HG02884 (cell line): ENCODE measurements around the gene MRGPRX2.

ENCODE experiments used
- ATAC-seq: cut with Tn5 transposase; IDR thresholded peaks from one replicate; pipeline ENCODE4 v1.9.1; 2021; ENCODE audit warnings: mild to moderate bottlenecking, moderate library complexity; ENCODE audit not compliant: unreplicated experiment

Gene MRGPRX2

DNA sequence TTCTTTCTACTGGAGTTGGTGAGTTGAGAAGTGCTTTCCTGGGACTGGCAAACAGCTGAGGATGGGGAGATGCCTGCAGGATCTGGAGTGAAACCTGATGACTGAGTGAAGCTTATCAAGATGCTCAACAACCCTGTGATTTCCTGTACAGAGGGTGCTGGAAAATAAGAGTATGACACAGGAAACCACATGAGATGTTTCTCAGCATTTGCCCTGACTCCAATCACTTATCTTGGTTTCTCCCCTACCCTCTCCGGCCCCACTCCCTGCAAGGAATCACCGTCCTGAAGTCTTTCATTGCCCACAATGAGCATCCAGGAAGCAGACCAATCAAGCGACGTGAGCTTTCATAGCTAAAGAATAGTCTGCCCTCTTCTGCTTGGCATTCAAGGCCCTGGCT is at the start of gene MRGPRX2:
MRGPRX2 (minus strand) TSS at position 89 of the 400 bp plus-strand sequence. CDS start 4,315 bp downstream, outside the sequence.
- ATAC-seq = no peak

GRCh38 chr11:19110295-19110694 is 49.8 kb upstream of the MRGPRX2 start:
- no peak for ATAC-seq

- no peak for ATAC-seq
Observed at GRCh38 chr11:19107125-19107524, 46.6 kb upstream of the MRGPRX2 start.

DNA sequence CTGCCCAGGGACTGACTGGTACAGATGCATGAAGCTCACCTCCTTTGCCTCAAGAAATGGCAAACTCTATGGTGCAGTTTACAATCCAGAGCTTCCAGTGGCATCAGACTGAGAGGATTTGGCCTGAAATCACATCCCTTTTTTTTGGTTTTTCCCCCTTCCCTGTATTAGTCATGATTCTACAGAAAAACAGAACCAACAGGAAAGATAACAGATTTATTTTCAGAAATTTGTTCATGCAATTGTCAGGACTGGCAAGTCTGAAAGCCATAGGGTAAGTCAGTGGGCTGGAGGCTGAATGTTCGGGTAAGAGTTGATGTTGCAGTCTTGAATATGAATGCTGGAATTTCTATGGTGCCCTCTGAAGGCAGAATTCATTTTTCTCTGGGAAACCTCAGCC is 44.5 kb upstream of the MRGPRX2 start:
- ATAC-seq = no peak

- no peak for ATAC-seq
Observed at GRCh38 chr11:19102521-19102900, 42.0 kb upstream of the MRGPRX2 start.

DNA sequence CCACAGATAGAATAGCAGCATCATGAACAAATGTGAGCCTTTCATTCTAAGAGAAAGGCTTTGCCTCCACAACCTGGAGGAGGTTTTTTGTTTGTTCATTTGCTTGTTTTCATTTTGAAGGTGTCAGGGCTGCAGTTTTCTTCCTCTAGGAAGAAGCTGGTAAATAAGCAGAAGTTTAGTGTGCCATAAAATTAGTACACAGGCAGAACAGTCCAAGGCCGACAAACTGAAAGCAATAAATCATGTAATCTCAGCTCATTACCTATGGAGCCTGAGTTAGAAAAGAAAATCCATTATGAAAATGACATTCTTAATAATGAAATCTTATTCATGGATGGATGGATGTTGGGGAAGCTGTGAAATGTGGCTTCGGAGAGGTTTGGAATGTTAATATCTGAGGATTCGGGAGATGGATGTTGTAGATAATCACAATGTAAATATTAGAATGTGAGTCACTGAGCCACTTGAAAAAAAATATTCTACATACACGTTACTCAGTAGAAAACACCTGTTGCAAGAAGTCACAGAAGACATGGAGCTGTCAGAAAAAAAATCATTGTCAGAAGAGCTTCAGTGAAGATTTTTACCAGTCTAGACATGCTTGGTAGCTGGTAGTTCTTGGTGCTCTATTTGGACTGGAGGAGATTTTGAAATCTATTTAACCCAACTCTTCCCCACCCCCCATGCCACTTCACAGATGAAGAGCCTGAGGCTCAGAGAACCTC is 41.4 kb upstream of the MRGPRX2 start:
- no peak for ATAC-seq

DNA sequence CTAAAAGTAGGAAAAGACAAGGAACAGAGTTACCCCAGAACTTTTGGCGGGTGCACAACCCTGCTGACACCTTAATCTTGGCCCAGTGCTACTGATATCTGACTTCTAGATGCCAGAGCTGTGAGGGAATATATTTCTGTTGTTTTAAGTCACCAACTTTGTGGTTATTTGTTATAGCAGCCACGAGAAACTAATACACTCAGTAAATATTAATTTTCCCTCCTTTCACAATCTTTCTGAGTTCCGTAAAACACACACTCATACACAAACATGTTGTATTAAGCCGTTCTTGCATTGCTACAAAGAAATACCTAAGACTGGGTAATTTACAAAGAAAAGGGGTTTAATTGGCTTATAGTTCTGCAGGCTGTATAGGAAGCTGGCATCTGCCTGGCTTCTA is 40.4 kb upstream of the MRGPRX2 start:
- no peak for ATAC-seq

DNA sequence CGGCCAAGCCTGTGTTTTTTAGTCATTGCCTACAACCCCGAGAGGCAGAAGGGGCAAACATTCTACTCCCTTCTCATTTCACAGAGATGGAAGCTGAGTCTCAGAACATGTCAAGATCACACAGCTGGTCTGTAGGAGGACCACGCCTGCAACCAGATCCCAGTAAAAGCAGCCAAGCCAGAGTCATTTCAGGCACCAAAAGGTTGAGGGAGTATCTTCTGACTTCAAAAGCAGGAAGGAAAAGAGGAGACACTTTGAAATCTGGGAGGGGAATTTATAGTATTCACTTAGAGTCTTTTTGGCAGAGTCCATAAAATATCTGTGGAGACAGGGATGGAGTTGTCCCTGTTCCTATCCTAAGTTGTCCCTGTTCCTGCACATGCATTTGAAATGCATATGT is 38.6 kb upstream of the MRGPRX2 start:
- ATAC-seq = no peak

GRCh38 chr11:19094859-19095258 is 34.3 kb upstream of the MRGPRX2 start:
- no peak for ATAC-seq

- ATAC-seq = no peak
Observed at GRCh38 chr11:19093976-19094375, 33.5 kb upstream of the MRGPRX2 start.

GRCh38 chr11:19092850-19093249 is 32.3 kb upstream of the MRGPRX2 start:
- no peak for ATAC-seq

- no peak for ATAC-seq
Observed at GRCh38 chr11:19092342-19092741, 31.8 kb upstream of the MRGPRX2 start.

GRCh38 chr11:19091366-19091765 is 30.8 kb upstream of the MRGPRX2 start:
- no peak for ATAC-seq

DNA sequence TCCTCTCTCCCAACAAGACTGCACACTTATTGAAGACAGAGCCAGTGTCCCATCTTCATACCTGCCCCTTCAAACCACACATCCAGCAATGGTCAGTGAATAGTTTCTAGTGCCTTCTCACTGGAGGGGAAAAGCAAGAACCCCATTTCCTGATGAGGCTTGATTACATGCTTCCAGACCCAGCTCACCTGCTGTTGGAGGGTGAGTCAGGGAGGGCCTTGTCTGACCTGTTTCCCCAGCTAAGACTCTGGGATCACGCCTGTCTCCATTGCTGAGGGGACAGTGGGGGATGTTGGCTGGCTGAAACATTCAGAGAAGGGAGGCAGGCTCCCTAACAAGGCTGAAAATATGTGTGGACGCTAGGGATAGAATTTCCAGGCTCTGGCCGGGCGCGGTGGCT is 28.9 kb upstream of the MRGPRX2 start:
- ATAC-seq = no peak

DNA sequence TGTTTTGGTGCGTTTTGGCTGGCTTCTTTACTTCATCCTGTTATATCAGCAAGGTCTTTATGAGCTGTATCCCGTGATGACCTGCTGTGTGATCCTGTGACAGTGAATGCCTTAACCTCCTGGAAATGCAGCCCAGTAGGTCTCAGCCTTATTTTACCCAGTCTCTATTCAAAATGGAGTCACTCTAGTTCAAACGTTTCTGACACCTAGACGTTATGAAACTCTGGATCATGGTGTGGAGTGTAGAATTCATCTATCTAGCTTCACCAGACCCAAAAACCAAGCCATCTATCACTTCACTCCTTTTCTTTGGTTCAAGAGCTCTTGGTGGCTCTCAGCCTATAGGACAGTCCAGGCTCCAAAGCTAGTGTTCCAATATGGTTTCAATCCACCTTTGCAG is 28.3 kb upstream of the MRGPRX2 start:
- no peak for ATAC-seq

- no peak for ATAC-seq
Observed at GRCh38 chr11:19087658-19088057, 27.1 kb upstream of the MRGPRX2 start.

DNA sequence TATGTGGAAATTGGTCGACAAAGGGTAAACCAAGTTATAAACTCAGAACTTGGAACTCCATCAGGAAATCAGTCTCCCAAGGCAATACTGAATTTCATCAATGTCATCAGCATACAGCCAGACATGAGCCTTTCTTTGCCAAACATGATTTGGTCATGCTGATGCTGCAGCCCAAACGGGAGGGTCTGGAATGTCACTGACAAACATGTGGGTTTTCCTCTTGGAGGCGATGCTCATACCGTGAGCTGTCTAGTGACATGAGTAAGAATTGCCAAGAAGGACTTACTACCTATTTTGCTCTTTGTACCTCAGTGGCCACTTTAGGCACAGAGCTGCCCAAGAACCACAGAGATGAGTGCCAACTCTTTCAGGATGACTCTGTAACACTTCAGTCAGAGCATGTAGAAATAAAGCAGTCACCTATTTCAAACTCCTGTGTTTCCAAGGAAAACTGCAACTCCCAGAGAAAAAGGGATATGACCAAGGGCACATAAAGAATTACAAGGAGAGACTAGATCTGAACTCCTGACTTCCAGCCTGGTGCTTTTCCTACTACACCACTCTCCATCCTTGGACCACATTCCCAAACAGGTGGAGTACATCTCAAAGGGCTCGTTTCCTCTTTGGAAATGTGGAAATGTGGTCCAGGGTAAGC is 24.3 kb upstream of the MRGPRX2 start:
- no peak for ATAC-seq

- ATAC-seq = no peak
Observed at GRCh38 chr11:19083166-19083565, 22.6 kb upstream of the MRGPRX2 start.

DNA sequence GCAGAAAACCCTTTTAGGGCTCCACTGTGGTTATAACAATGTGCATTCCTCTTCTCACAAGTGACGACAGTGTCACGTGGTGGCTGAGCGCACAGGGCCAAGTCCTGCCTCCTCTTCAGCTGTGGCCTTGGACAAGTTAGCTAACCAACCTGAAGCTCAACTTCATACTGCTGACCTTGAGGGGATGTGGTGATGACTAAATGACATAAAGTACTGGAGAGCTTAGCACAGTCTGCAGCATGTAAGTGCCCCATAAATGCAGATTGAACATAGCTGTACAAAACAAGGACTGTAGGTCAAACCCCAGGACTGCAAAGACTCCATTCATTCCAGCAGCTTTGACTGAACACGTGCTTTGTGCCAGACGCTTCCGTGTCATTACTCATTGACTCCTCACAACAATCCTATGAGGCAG is 20.1 kb upstream of the MRGPRX2 start:
- no peak for ATAC-seq

DNA sequence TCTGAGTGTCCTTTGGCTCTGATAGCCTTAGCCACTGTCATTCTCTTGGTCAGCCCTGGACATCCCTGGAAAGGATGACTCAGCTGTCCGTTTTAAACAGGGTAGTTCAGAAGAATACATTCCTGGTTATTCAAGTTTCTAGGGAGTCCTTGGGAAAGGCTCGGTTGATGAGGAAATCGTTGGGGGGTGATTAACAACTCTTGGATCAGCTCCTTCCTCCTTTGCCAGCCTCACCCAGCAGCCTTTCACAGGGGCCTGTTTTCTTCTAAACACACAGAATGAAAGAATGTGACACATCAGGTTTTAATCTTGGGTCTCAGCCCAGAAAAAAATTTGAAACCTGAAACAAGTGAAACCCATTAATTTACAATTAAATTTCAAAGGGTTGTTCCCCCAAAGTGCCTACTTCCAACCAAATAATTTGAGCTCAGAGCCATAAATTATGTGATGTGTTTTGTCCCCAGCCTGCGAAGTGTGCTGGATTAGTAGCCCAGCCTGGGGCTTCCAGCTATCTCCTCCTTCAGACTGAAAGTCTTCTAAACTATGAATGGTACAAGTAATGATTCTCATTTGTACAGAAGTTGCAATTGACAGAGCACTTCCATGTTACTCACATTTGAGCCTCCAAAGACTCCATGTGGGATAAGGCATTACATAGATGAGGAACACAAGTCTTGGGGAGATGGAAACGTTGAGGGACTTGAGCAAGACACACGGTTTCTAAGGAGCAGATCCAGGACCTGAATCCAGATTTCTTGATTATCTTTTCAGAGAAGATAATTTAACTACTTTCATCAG is 19.3 kb upstream of the MRGPRX2 start:
- ATAC-seq = no peak

DNA sequence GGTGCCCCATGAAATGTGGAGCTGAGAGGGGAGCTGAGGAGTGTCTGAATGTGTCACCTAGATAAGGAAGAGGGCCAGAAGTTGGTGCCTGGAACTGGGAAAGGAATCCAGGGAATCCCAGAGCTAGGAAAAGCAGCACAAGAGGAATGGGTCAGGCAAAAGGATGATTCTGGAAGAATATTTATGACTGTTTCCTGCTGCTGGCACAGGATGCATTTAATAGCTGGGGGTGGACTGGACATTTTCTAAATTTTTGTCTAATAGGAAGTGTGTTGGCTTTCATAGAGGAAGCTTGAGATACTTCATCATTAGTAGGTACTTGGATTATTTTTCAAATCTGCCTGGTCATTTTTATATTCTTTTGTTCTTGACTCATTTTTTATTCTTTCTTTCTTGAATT is 17.4 kb upstream of the MRGPRX2 start:
- ATAC-seq = no peak
